HEK293T (cell line): ENCODE measurements around the gene TSFM.
"Not testable (repeated sequence)": the region's sequence is repeated elsewhere in the genome, so short reads cannot be mapped to it uniquely, and the experiment has no call there.

Source experiments
- CTCF ChIA-PET: fragments of 350-600 bp; formaldehyde crosslinking; extraction: SDS; loops from one replicate; lab custom pipeline; 2021; ENCODE audit warnings: antibody characterized with exemption, inconsistent platforms; lab: Yijun Ruan, JAX
- POLR2A ChIA-PET: fragments of 350-600 bp; formaldehyde crosslinking; extraction: SDS; loops from one replicate; lab custom pipeline; 2020; ENCODE audit warnings: antibody characterized with exemption, inconsistent platforms; lab: Yijun Ruan, JAX
- DNase-seq: peaks from one replicate; pipeline ENCODE4 v3.0.0; 2012; ENCODE audit warnings: mixed read lengths; ENCODE audit errors: extremely low spot score
- ARNT ChIP-seq: fragments of 450-650 bp; IDR thresholded peaks from 2 replicates; pipeline ENCODE4 v1.6.1; 2017; ENCODE audit warnings: mild to moderate bottlenecking
- BHLHE40 ChIP-seq: fragments of 450-650 bp; IDR thresholded peaks from 2 replicates; pipeline ENCODE4 v1.6.1; 2016; ENCODE audit warnings: mild to moderate bottlenecking, moderate library complexity, borderline replicate concordance
- CTBP1 ChIP-seq: fragments of 450-650 bp; IDR thresholded peaks from 2 replicates; pipeline ENCODE4 v1.6.1; 2016; ENCODE audit warnings: borderline replicate concordance
- ELF4 ChIP-seq: fragments of 450-650 bp; IDR thresholded peaks from 2 replicates; pipeline ENCODE4 v1.6.1; 2017; ENCODE audit warnings: antibody characterized with exemption
- FOXA1 ChIP-seq: fragments of 450-650 bp; IDR thresholded peaks from 2 replicates; pipeline ENCODE4 v1.6.1; 2016; ENCODE audit warnings: mild to moderate bottlenecking
- FOXK2 ChIP-seq: fragments of 450-650 bp; IDR thresholded peaks from 2 replicates; pipeline ENCODE4 v1.6.1; 2016; ENCODE audit warnings: mild to moderate bottlenecking
- FOXM1 ChIP-seq: fragments of 450-650 bp; IDR thresholded peaks from 2 replicates; pipeline ENCODE4 v1.6.1; 2017; ENCODE audit warnings: mild to moderate bottlenecking, borderline replicate concordance
- HDGF ChIP-seq: fragments of 450-650 bp; IDR thresholded peaks from 2 replicates; pipeline ENCODE4 v1.6.1; 2017; ENCODE audit warnings: antibody characterized with exemption, borderline replicate concordance
- L3MBTL2 ChIP-seq: fragments of 450-650 bp; conservative IDR thresholded peaks from 2 replicates; pipeline ENCODE4 v1.6.1; 2016; ENCODE audit warnings: mild to moderate bottlenecking
- LEF1 ChIP-seq: fragments of 450-650 bp; IDR thresholded peaks from 2 replicates; pipeline ENCODE4 v1.6.1; 2017; ENCODE audit warnings: mild to moderate bottlenecking, borderline replicate concordance
- NFRKB ChIP-seq: fragments of 450-650 bp; IDR thresholded peaks from 2 replicates; pipeline ENCODE4 v1.6.1; 2016; ENCODE audit warnings: mild to moderate bottlenecking, moderate library complexity
- PKNOX1 ChIP-seq: fragments of 450-650 bp; IDR thresholded peaks from 2 replicates; pipeline ENCODE4 v1.6.1; 2016
- SP1 ChIP-seq: fragments of 450-650 bp; IDR thresholded peaks from 2 replicates; pipeline ENCODE4 v1.6.1; 2017
- SUZ12 ChIP-seq: fragments of 450-650 bp; IDR thresholded peaks from 2 replicates; pipeline ENCODE4 v1.6.1; 2016; ENCODE audit warnings: mild to moderate bottlenecking
- TARDBP ChIP-seq: fragments of 450-650 bp; IDR thresholded peaks from 2 replicates; pipeline ENCODE4 v1.6.1; 2016
- ZNF384 ChIP-seq: fragments of 450-650 bp; IDR thresholded peaks from 2 replicates; pipeline ENCODE4 v1.6.1; 2016

The TSFM gene

DNA sequence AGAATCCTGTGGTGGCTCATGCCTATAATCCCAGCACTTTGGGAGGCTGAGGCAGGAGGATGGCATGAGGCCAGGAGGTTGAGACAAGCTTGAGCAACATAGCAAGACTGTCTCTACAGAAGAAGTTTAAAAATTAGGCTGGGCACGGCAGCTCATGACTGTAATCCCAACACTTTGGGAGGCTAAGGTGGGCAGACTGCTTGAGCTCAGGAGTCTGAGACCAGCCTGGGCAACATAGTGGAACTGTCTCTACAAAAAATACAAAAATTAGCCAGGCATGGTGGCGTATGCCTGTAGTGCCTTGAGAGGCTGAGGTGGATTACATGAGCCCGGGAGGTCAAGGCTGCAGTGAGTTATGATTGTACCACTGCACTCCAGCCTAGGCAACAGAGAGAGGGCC, 14.7 kb upstream of the TSFM start:
- POLR2A ChIA-PET, result interaction anchor here (1.3 to 2.7 kb wide), 5 partner anchors 9 to 50 kb away, joined by 3 to 8 read pairs (median 5); partner anchors contain the start of genes AVIL and CDK4
- CTCF ChIA-PET, result interaction anchor here (2.4 to 2.7 kb wide), 2 partner anchors 8 to 11 kb away, joined by 8 to 17 read pairs; no protein-coding TSS in a partner anchor
- no peak for TF ChIP-seq L3MBTL2
- no peak for TF ChIP-seq NFRKB
- TF ChIP-seq ZNF384, result no peak
- no peak for TF ChIP-seq FOXM1
- TF ChIP-seq SP1, result no peak
- DNase-seq, result no peak

GRCh38 chr12:57769594-57769993, 13.0 kb upstream of the TSFM start:
- TF ChIP-seq PKNOX1 (no peak), SUZ12 (no peak), ELF4 (no peak), LEF1 (no peak), TARDBP (no peak), ARNT (no peak), BHLHE40 (no peak)
- DNase-seq, result no peak
- ChIA-PET CTCF (no interaction called here), POLR2A (no interaction called here)

GRCh38 chr12:57770734-57771133, 11.9 kb upstream of the TSFM start:
- ChIA-PET CTCF (no interaction called here), POLR2A (no interaction called here)
- no peak for TF ChIP-seq FOXA1
- TF ChIP-seq ELF4, result no peak
- no peak for TF ChIP-seq ZNF384
- no peak for TF ChIP-seq CTBP1
- TF ChIP-seq PKNOX1, result no peak
- no peak for TF ChIP-seq SP1
- no peak for TF ChIP-seq FOXK2
- TF ChIP-seq BHLHE40, result no peak
- no peak for TF ChIP-seq TARDBP
- TF ChIP-seq LEF1, result no peak
- no peak for TF ChIP-seq HDGF
- no peak for TF ChIP-seq L3MBTL2
- TF ChIP-seq ARNT, result no peak
- no peak for DNase-seq

- CTCF ChIA-PET, result interaction anchor here (0.8 kb wide), 1 partner anchor 10 kb away, joined by 3 read pairs; no protein-coding TSS in a partner anchor
- TF ChIP-seq HDGF (no peak), ARNT (no peak), L3MBTL2 (no peak), CTBP1 (no peak), NFRKB (no peak)
- peak; percentile 85 for DNase-seq
- POLR2A ChIA-PET, result interaction anchor here (0.8 to 1.8 kb wide), 18 partner anchors 8 to 170 kb away, joined by 3 to 28 read pairs (median 6); partner anchors contain the start of genes ATP23, CDK4, CTDSP2 and MARCHF9
Observed at GRCh38 chr12:57771236-57771872, 11.2 kb upstream of the TSFM start.

DNA sequence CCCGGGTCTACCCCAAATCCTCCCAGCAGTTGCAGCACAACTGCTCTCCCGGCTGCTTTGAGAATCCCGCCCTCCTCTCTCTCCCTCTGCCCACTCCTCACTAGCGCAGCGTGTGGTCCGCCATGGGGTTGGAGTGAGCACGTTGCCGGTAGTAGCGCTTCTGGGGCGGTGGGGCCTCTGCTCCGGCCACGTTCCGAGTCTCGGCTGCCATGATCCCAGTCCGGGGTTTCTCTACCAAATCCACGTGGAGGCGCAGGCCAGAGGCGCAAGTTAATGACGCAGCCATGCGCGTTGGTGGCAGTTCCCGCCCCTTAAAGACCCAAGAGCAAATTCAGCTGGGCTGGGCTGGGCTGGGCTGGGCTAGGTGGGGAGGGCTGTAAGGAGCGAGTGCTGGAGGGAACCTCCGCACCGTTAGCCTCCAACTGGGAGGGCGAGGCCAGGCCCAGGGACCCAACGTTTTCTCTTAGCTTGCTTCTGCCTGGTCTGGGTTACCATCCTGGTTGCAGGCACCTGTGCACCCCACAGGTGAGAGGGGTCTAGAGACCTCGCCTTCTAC, 10.6 kb upstream of the TSFM start, which contains the start of gene METTL1:
TSS of gene METTL1 (minus strand) at position 233 of the 556 bp plus-strand sequence. CDS start at position 211, 22 bp downstream.
- POLR2A ChIA-PET, result interaction anchor here (0.7 to 1.8 kb wide), 22 partner anchors 9 to 169 kb away, joined by 3 to 28 read pairs (median 5); partner anchors contain the start of genes ATP23, CDK4, CTDSP2 and MARCHF9
- no peak for TF ChIP-seq SUZ12
- peak; percentile 60 for TF ChIP-seq NFRKB
- TF ChIP-seq L3MBTL2, result peak; percentile 86
- 0 out of 2 replicates have a peak, but pooled peaks have one; percentile 56 for TF ChIP-seq HDGF
- 0 out of 2 replicates have a peak, but pooled peaks have one; percentile 26 for TF ChIP-seq ELF4
- TF ChIP-seq BHLHE40, result no peak

GRCh38 chr12:57772429-57773322, 9.9 kb upstream of the TSFM start, which contains the start of gene EEF1AKMT3:
Gene EEF1AKMT3 (plus strand): TSS chr12:57772614. CDS start chr12:57772725, 111 bp downstream.
- CTCF ChIA-PET, result interaction anchor here (0.6 to 1.2 kb wide), 5 partner anchors 9 to 225 kb away, joined by 3 to 7 read pairs (median 4); partner anchors contain the start of genes DCTN2 and TSFM
- POLR2A ChIA-PET, result interaction anchor here (0.7 to 1.8 kb wide), 22 partner anchors 9 to 168 kb away, joined by 3 to 28 read pairs (median 5); partner anchors contain the start of genes ATP23, CDK4, CTDSP2 and MARCHF9
- TF ChIP-seq ELF4 (no peak), L3MBTL2 (peak; percentile 60)
- peak; percentile 67 for DNase-seq

More for the DNA sequence above, 10.6 kb upstream of the TSFM start, which contains the start of gene METTL1:
- CTCF ChIA-PET, result interaction anchor here (0.6 to 1.2 kb wide), 5 partner anchors 9 to 225 kb away, joined by 3 to 7 read pairs (median 4); partner anchors contain the start of genes DCTN2 and TSFM
- DNase-seq, result peak; percentile 90

DNA sequence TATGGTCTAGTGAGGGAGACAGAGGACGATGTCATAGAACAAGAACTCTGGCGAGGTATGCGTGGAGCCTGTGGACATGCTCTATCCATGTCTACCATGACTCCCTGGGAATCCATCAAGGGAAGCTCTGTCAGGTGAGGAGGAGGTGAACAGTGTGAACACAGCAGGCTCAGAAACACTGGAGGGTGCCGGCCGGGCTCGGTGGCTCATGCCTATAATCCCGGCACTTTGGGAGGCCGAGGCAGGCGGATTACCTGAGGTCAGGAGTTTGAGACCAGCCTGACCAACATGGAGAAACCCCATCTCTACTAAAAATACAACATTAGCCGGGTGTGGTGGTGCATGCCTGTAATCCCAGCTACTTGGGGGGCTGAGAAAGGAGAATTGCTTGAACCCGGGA, 8.0 kb upstream of the TSFM start:
- CTCF ChIA-PET, DNase-seq: not testable (repeated sequence)
- POLR2A ChIA-PET, result interaction anchor here (1.5 kb wide), 1 partner anchor 9 kb away, joined by 3 read pairs; no protein-coding TSS in a partner anchor
